K562 (cell line): ENCODE data around the gene TSC22D2. TPM values are rescaled to one million over a fixed set of nuclear protein-coding genes. Genes with fewer than 3 reads are reported as not detected.

ENCODE experiments used
- CBX2 ChIP-seq: fragments of 200-600 bp; sonication (generic); IDR thresholded peaks from one replicate; pipeline ENCODE4 v1.6.1; 2012; ENCODE audit warnings: mild to moderate bottlenecking, low read length, inconsistent platforms; ENCODE audit not compliant: insufficient read depth, poor library complexity, severe bottlenecking
- DEAF1 ChIP-seq: fragments of 450-650 bp; formaldehyde crosslinking; IDR thresholded peaks from 2 replicates; pipeline ENCODE4 v1.4.0; 2020; ENCODE audit warnings: mild to moderate bottlenecking, moderate library complexity
- HMBOX1 ChIP-seq: sonication (generic); IDR thresholded peaks from 2 replicates; pipeline ENCODE4 v1.6.1; 2016
- KDM1A ChIP-seq, 2 experiments: fragments of 450-650 bp; IDR thresholded peaks; 2 replicates each; pipeline ENCODE4 v1.6.1; 2016; ENCODE audit warnings: mild to moderate bottlenecking in 2 of 2
- MAFK ChIP-seq: IDR thresholded peaks from 2 replicates; pipeline ENCODE4 v1.6.1; 2011; ENCODE audit warnings: low read length, improper control_type of control experiment
- MXI1 ChIP-seq: IDR thresholded peaks from 2 replicates; pipeline ENCODE4 v1.6.1; 2011; ENCODE audit warnings: low read depth, mild to moderate bottlenecking, improper control_type of control experiment, low read length
- NR4A1 ChIP-seq, 2 experiments: fragments of 250-450 bp in 1 of 2; fragments of 450-650 bp in 1 of 2; sonication (Bioruptor Pico) in 1 of 2; IDR thresholded peaks; 2 replicates each; pipeline versions ENCODE4 v1.4.0 to v1.6.1; 2016 to 2020; ENCODE audit warnings: mild to moderate bottlenecking in 2 of 2, missing compliant biosample characterization in 1 of 2, missing genetic modification characterization in 1 of 2, moderate library complexity in 1 of 2
- NUFIP1 ChIP-seq: fragments of 450-650 bp; IDR thresholded peaks from 2 replicates; pipeline ENCODE4 v1.6.1; 2018; ENCODE audit not compliant: partially characterized antibody
- PTBP1 ChIP-seq: fragments of 200-400 bp; formaldehyde crosslinking; IDR thresholded peaks from 2 replicates; pipeline ENCODE4 v1.6.1; 2017; ENCODE audit warnings: low read depth, low read length
- SFPQ ChIP-seq: fragments of 200-400 bp; formaldehyde crosslinking; IDR thresholded peaks from 2 replicates; pipeline ENCODE4 v1.6.1; 2017; ENCODE audit warnings: mild to moderate bottlenecking, low read depth, low read length, moderate library complexity
- SMAD1 ChIP-seq: fragments of 150-350 bp; IDR thresholded peaks from 2 replicates; pipeline ENCODE4 v1.6.1; 2014; ENCODE audit warnings: low read length, low read depth; ENCODE audit not compliant: partially characterized antibody
- TCF7 ChIP-seq: sonication (generic); IDR thresholded peaks from 2 replicates; pipeline ENCODE4 v1.6.1; 2016; ENCODE audit warnings: antibody characterized with exemption, borderline replicate concordance
- THAP12 ChIP-seq: fragments of 250-450 bp; sonication (Bioruptor Pico); IDR thresholded peaks from 2 replicates; pipeline ENCODE4 v1.9.0; 2021; ENCODE audit warnings: mild to moderate bottlenecking, inconsistent platforms
- ZBTB2 ChIP-seq: fragments of 450-650 bp; IDR thresholded peaks from 2 replicates; pipeline ENCODE4 v1.6.1; 2016; ENCODE audit warnings: antibody characterized with exemption
- ZBTB5 ChIP-seq: fragments of 450-650 bp; IDR thresholded peaks from 2 replicates; pipeline ENCODE4 v1.6.1; 2017; ENCODE audit warnings: antibody characterized with exemption
- ZNF121 ChIP-seq: sonication (generic); formaldehyde crosslinking; conservative IDR thresholded peaks from 2 replicates; pipeline ENCODE4 v1.8.0; 2022; ENCODE audit warnings: missing genetic modification reagents
- polyA plus RNA-seq, 8 experiments: library from polyadenylated mRNA; depleted of rRNA in 4 of 8; stranded (reverse) in 5 of 8; unstranded in 3 of 8; fragments of >200 nt; fragmentation: Nextera tagmentation in 2 of 8; fragmentation: Illumina TruSeq in 1 of 8; extraction: Ambion mirVana in 2 of 8; extraction: Trizol in 1 of 8; gene quantifications; 2 replicates each; pipeline versions ENCODE4 v1.2.1 to v1.2.3, GENCODE V29; 2011 to 2014; ENCODE audit warnings: inconsistent platforms in 1 of 8, missing spikeins in 1 of 8
- total RNA-seq, 7 experiments: library from RNA; depleted of rRNA in 6 of 7; stranded (reverse); fragments of >200 nt in 6 of 7; fragmentation: Illumina TruSeq in 2 of 7; extraction: Trizol in 2 of 7; gene quantifications; 2 replicates each; pipeline versions ENCODE4 v1.2.1 to v1.2.3, GENCODE V29; 2011 to 2021; ENCODE audit warnings: low replicate concordance in 1 of 7

The TSC22D2 gene
- total and polyA plus RNA-seq, 9 of the 15 experiments (the other 6 are each of a cell fraction or from before 2014, with no cell fraction given), result 5.5 to 44.0 (median 19.3) TPM

- no peak for TF ChIP-seq SFPQ
- TF ChIP-seq MXI1, result no peak
- TF ChIP-seq ZNF121 (CRISPR knock-in tag), result no peak
- peak; percentile 92 for TF ChIP-seq ZBTB5
- TF ChIP-seq NR4A1 (CRISPR knock-in tag; IDR thresholded peaks at IDR 0.05), result no peak
- peak; percentile 57; the same call in 1 of the 2 replicates for TF ChIP-seq NR4A1 (tag; IDR thresholded peaks at IDR 0.05)
- peak; percentile 69 for TF ChIP-seq HMBOX1
- TF ChIP-seq TCF7, result no peak
- no peak for TF ChIP-seq THAP12 (CRISPR knock-in tag)
- TF ChIP-seq MAFK, result peak; percentile 13; the same call in 1 of the 2 replicates
- TF ChIP-seq SMAD1, result no peak
- TF ChIP-seq PTBP1, result no peak
- TF ChIP-seq ZBTB2, result peak; percentile 63; the same call in 1 of the 2 replicates
- TF ChIP-seq NUFIP1, result no peak
- TF ChIP-seq CBX2, result no peak
- TF ChIP-seq KDM1A (IDR thresholded peaks at IDR 0.05), result peak; percentile 71 to 83; a peak in 3 of 4 replicates
- TF ChIP-seq DEAF1 (CRISPR knock-in tag), result no peak
Measured at GRCh38 chr3:150451329-150452048, 43.4 kb downstream of the TSC22D2 start (continued).
